A549 (cell line): ENCODE data around the gene IFITM2.

Source experiments
- EP300 ChIP-seq, 2 experiments: fragments of >200 bp; sonication (Bioruptor Twin); formaldehyde crosslinking; IDR thresholded peaks; 2 replicates in 1 of 2; 3 replicates in 1 of 2; pipeline ENCODE4 v1.6.1; 2016 to 2017
- HDAC2 ChIP-seq: fragments of 200-600 bp; sonication (generic); IDR thresholded peaks from 2 replicates; pipeline ENCODE4 v1.6.1; 2016
- JUNB ChIP-seq: fragments of >200 bp; sonication (Bioruptor Twin); formaldehyde crosslinking; IDR thresholded peaks from 2 replicates; pipeline ENCODE4 v1.6.1; 2016
- KDM5A ChIP-seq: fragments of 200-600 bp; sonication (generic); IDR thresholded peaks from 2 replicates; pipeline ENCODE4 v1.6.1; 2016; ENCODE audit warnings: antibody characterized with exemption, mild to moderate bottlenecking
- MAZ ChIP-seq: fragments of 150-350 bp; IDR thresholded peaks from 2 replicates; pipeline ENCODE4 v1.6.1; 2014; ENCODE audit warnings: antibody characterized with exemption, low read depth, low read length, borderline replicate concordance
- POLR2A ChIP-seq: IDR thresholded peaks from 2 replicates; pipeline ENCODE4 v1.6.1; 2012; ENCODE audit warnings: mild to moderate bottlenecking, low read length
- SMC3 ChIP-seq: fragments of >200 bp; sonication (Bioruptor Twin); formaldehyde crosslinking; IDR thresholded peaks from 3 replicates; pipeline ENCODE4 v1.6.1; 2018; ENCODE audit warnings: inconsistent platforms
- SREBF2 ChIP-seq: fragments of 450-650 bp; IDR thresholded peaks from 2 replicates; pipeline ENCODE4 v1.6.1; 2014; ENCODE audit warnings: mild to moderate bottlenecking, moderate library complexity
- ZFP36 ChIP-seq: fragments of 450-650 bp; IDR thresholded peaks from 2 replicates; pipeline ENCODE4 v1.6.1; 2014; ENCODE audit warnings: borderline replicate concordance; ENCODE audit not compliant: partially characterized antibody
- TF ChIP-seq, protein P1 (sequence below): fragments of >200 bp; sonication (Bioruptor Twin); formaldehyde crosslinking; IDR thresholded peaks from 3 replicates; pipeline ENCODE4 v1.5.1; 2016
- TF ChIP-seq, protein P2 (sequence below): fragments of >200 bp; sonication (Bioruptor Twin); formaldehyde crosslinking; IDR thresholded peaks from 3 replicates; pipeline ENCODE4 v1.6.1; 2016
- TF ChIP-seq, protein P3 (sequence below): fragments of 450-650 bp; IDR thresholded peaks from 2 replicates; pipeline ENCODE4 v1.6.1; 2014; ENCODE audit warnings: antibody characterized with exemption
- TF ChIP-seq, protein P4 (sequence below): IDR thresholded peaks from 2 replicates; pipeline ENCODE4 v1.6.1; 2012

DNA sequence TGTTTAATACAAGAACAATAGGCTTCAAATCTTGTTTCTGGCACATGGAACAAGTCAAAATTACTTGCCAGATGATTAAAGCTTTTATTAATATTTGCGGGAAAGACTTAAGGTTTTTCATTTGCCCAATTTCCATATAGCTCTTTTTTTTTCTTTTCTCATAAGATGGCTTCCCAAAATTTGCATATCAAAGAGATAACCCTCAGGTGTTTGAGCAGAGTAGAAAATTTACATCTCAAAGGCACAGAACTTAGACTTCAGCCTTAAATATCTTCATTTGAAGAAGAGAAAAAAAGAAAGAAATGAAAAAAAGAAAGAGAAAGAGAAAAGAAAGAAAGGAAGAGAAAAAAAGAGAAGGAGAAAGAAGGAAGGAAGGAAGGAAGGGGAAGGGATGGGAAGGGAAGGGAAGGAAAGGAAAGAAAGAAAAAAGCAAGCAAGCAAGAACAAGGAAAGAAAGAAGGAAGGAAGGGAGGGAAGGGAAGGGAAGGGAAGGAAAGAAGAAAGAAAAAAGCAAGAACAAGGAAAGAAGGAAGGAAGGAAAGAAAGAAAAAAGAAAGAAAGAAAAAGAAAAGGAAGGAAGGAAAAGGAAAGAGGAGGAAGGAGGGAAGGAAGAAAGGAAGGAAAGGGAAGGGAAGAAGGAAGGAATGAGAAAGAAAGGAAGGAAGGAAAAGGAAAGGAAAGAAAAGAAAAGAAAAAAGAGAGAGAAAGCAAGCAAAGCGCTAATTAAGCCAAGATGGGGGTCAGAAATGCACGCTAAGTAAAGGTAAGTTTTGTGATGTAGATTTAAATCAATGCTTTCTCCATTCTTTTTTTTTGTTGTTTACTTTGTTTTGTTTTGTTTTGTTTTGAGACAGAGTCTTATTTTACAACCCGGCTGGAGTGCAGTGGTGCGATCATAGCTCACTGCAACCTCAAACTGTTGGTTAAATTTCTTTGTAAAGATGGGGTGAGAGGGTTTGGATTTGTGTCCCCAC, 33.2 kb downstream of the IFITM2 start:
- TF ChIP-seq, protein P1, sequence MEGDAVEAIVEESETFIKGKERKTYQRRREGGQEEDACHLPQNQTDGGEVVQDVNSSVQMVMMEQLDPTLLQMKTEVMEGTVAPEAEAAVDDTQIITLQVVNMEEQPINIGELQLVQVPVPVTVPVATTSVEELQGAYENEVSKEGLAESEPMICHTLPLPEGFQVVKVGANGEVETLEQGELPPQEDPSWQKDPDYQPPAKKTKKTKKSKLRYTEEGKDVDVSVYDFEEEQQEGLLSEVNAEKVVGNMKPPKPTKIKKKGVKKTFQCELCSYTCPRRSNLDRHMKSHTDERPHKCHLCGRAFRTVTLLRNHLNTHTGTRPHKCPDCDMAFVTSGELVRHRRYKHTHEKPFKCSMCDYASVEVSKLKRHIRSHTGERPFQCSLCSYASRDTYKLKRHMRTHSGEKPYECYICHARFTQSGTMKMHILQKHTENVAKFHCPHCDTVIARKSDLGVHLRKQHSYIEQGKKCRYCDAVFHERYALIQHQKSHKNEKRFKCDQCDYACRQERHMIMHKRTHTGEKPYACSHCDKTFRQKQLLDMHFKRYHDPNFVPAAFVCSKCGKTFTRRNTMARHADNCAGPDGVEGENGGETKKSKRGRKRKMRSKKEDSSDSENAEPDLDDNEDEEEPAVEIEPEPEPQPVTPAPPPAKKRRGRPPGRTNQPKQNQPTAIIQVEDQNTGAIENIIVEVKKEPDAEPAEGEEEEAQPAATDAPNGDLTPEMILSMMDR: no peak
- TF ChIP-seq SREBF2: no peak
- TF ChIP-seq MAZ: no peak
- no peak for TF ChIP-seq EP300 (IDR thresholded peaks at IDR 0.05)
- TF ChIP-seq, protein P2, sequence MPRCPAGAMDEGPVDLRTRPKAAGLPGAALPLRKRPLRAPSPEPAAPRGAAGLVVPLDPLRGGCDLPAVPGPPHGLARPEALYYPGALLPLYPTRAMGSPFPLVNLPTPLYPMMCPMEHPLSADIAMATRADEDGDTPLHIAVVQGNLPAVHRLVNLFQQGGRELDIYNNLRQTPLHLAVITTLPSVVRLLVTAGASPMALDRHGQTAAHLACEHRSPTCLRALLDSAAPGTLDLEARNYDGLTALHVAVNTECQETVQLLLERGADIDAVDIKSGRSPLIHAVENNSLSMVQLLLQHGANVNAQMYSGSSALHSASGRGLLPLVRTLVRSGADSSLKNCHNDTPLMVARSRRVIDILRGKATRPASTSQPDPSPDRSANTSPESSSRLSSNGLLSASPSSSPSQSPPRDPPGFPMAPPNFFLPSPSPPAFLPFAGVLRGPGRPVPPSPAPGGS: no peak
- TF ChIP-seq, protein P3, sequence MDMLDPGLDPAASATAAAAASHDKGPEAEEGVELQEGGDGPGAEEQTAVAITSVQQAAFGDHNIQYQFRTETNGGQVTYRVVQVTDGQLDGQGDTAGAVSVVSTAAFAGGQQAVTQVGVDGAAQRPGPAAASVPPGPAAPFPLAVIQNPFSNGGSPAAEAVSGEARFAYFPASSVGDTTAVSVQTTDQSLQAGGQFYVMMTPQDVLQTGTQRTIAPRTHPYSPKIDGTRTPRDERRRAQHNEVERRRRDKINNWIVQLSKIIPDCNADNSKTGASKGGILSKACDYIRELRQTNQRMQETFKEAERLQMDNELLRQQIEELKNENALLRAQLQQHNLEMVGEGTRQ: no peak
- no peak for TF ChIP-seq HDAC2
- TF ChIP-seq SMC3: no peak
- TF ChIP-seq POLR2A: no peak
- TF ChIP-seq, protein P4, sequence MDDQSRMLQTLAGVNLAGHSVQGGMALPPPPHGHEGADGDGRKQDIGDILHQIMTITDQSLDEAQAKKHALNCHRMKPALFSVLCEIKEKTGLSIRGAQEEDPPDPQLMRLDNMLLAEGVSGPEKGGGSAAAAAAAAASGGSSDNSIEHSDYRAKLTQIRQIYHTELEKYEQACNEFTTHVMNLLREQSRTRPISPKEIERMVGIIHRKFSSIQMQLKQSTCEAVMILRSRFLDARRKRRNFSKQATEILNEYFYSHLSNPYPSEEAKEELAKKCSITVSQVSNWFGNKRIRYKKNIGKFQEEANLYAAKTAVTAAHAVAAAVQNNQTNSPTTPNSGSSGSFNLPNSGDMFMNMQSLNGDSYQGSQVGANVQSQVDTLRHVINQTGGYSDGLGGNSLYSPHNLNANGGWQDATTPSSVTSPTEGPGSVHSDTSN: no peak
- TF ChIP-seq KDM5A: no peak
- TF ChIP-seq JUNB: no peak
- no peak for TF ChIP-seq ZFP36
